DND-41 (cell line): ENCODE measurements around the gene MEIOB.

Source experiments
- CTCF ChIP-seq: IDR thresholded peaks from 2 replicates; pipeline ENCODE4 v1.5.1; 2012; ENCODE audit warnings: borderline replicate concordance, low read length, moderate library complexity, mild to moderate bottlenecking; ENCODE audit not compliant: poor library complexity, severe bottlenecking; ENCODE audit errors: extremely low read depth
- EZH2 ChIP-seq: IDR thresholded peaks from 3 replicates; pipeline ENCODE4 v1.6.1; 2012; ENCODE audit warnings: borderline replicate concordance, low read depth, mild to moderate bottlenecking, moderate library complexity, low read length, inconsistent platforms; ENCODE audit not compliant: severe bottlenecking

- TF ChIP-seq CTCF (no peak), EZH2 (no peak)
These were observed 5.8 kb upstream of the MEIOB start for GRCh38 chr16:1877804-1878203.
